ENCODE data around the gene BICD2. TPM values are rescaled to one million over a fixed set of nuclear protein-coding genes. Genes with fewer than 3 reads are reported as not detected.

The BICD2 gene
- total RNA-seq, 4 donors from 2014 or later: 135 to 201 (median 153) TPM

GRCh38 chr9:92775466-92775865 lies 10.8 kb upstream of the BICD2 start:
- Histone ChIP-seq H3K9me3 (no peaks in the 10 kb centered on the region), H3K4me3 (no peak overlapping the region), H3K4me1 (peaks cover 39% of the 10 kb centered on the region), H3K27me3 (no peaks in the 10 kb centered on the region), H3K36me3 (no peaks in the 10 kb centered on the region), H3K27ac (no peak overlapping the region)
- WGBS: 74% methylated on average over 5 of the region's 5 CpGs
- TF ChIP-seq CTCF (IDR thresholded peaks at IDR 0.05) (no peak), POLR2AphosphoS5 (IDR thresholded peaks at IDR 0.05) (no peak), POLR2A (IDR thresholded peaks at IDR 0.05) (no peak), EP300 (IDR thresholded peaks at IDR 0.05) (no peak)
- DNase-seq (ENCODE audit: low spot score in 2 of 2): no peak

GRCh38 chr9:92774274-92774673 lies 9.6 kb upstream of the BICD2 start:
- H3K27me3 ChIP-seq: no peaks in the 10 kb centered on the region
- no peak for DNase-seq (ENCODE audit: low spot score in 2 of 2)
- TF ChIP-seq CTCF (IDR thresholded peaks at IDR 0.05) (no peak), POLR2AphosphoS5 (IDR thresholded peaks at IDR 0.05) (no peak), EP300 (IDR thresholded peaks at IDR 0.05) (no peak), POLR2A (IDR thresholded peaks at IDR 0.05) (no peak)
- H3K27ac ChIP-seq: peak overlapping the region; percentile 71
- 33% methylated on average over 1 of the region's 1 CpG for WGBS
- peaks cover 50% of the 10 kb centered on the region for H3K4me1 ChIP-seq
- H3K4me3 ChIP-seq: no peak overlapping the region
- no peaks in the 10 kb centered on the region for H3K36me3 ChIP-seq
- no peaks in the 10 kb centered on the region for H3K9me3 ChIP-seq

- WGBS: 87% methylated on average over 3 of the region's 3 CpGs
- peaks cover 55% of the 10 kb centered on the region for H3K4me1 ChIP-seq
- no peaks in the 10 kb centered on the region for H3K27me3 ChIP-seq
- TF ChIP-seq POLR2A (IDR thresholded peaks at IDR 0.05): no peak
- no peak for TF ChIP-seq EP300 (IDR thresholded peaks at IDR 0.05)
- TF ChIP-seq CTCF (IDR thresholded peaks at IDR 0.05): no peak
- no peak for TF ChIP-seq POLR2AphosphoS5 (IDR thresholded peaks at IDR 0.05)
- no peak for DNase-seq (ENCODE audit: low spot score in 2 of 2)
- no peak overlapping the region for H3K4me3 ChIP-seq
- no peaks in the 10 kb centered on the region for H3K9me3 ChIP-seq
- H3K36me3 ChIP-seq: no peaks in the 10 kb centered on the region
- peak overlapping the region; percentile 71 for H3K27ac ChIP-seq
These were observed 9.2 kb upstream of the BICD2 start for GRCh38 chr9:92773810-92774209.

GRCh38 chr9:92771309-92771708 lies 6.7 kb upstream of the BICD2 start:
- H3K9me3 ChIP-seq: no peaks in the 10 kb centered on the region
- TF ChIP-seq CTCF (IDR thresholded peaks at IDR 0.05) (no peak), EP300 (IDR thresholded peaks at IDR 0.05) (no peak), POLR2A (IDR thresholded peaks at IDR 0.05) (no peak), POLR2AphosphoS5 (IDR thresholded peaks at IDR 0.05) (no peak)
- no peak overlapping the region for H3K4me3 ChIP-seq
- H3K27me3 ChIP-seq: no peaks in the 10 kb centered on the region
- H3K27ac ChIP-seq: peak overlapping the region; percentile 91
- no peaks in the 10 kb centered on the region for H3K36me3 ChIP-seq
- WGBS: 77% methylated on average over 5 of the region's 5 CpGs
- no peak for DNase-seq (ENCODE audit: low spot score in 2 of 2)
- H3K4me1 ChIP-seq: peaks cover 77% of the 10 kb centered on the region

- H3K4me3 ChIP-seq: no peak overlapping the region
- DNase-seq (ENCODE audit: low spot score in 2 of 2): peak in 1 of 2 donors; percentile 79
- peak overlapping the region; percentile 91 for H3K27ac ChIP-seq
- WGBS: 58% methylated on average over 5 of the region's 7 CpGs
- H3K36me3 ChIP-seq: no peaks in the 10 kb centered on the region
- no peaks in the 10 kb centered on the region for H3K27me3 ChIP-seq
- peaks cover 82% of the 10 kb centered on the region for H3K4me1 ChIP-seq
- TF ChIP-seq CTCF (IDR thresholded peaks at IDR 0.05): no peak
- peak in 2 of 3 donors; percentile 19 to 40 for TF ChIP-seq POLR2AphosphoS5 (IDR thresholded peaks at IDR 0.05)
- no peak for TF ChIP-seq POLR2A (IDR thresholded peaks at IDR 0.05)
- no peaks in the 10 kb centered on the region for H3K9me3 ChIP-seq
These were observed 5.8 kb upstream of the BICD2 start for GRCh38 chr9:92770360-92770995.

Measured in suprapubic skin (tissue), 4 donors.